Measurements from ENCODE around the gene KRT23. TPM values are rescaled to one million over a fixed set of nuclear protein-coding genes. Genes with fewer than 3 reads are reported as not detected.

Gene KRT23
- total RNA-seq, 1 experiment from 2014 or later: not detected

DNA sequence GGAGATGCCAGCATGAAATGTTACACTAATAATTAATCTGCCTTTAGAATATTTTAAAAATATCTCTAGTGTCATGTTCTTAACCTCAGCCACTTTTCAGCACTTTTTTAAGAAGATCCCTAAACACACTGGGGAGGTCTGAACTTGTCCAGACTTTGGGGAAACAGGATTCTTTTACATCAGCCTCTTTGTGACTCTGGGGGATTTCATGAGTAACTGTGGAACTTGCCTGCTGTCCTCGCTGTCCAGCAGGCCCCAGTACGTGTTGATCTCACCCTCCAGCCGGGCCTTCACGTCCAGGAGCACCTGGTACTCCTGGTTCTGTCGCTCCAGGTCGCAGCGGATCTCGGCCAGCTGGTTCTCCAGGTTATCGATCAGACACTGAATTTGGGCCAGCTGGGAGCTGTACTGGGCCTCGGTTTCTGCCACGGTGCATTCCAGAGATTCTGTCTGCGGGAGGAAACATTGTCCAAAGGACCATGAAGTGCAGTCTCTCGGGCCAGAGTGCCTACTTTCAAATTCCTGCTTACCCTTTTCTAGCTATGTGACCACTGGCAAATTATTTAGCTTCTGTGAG lies 41.2 kb upstream of the KRT23 start:
- BruUV-seq (replicated peaks): no TSS peak
- intact Hi-C loops (cut with micrococcal nuclease; ENCODE audit: unreplicated experiment): no loop called here
- Histone ChIP-seq H4K20me1 (ENCODE audit: insufficient read depth) (no peaks in the 10 kb centered on the region), H3K27ac (no peak overlapping the region), H3K9me3 (ENCODE audit: insufficient read depth, low read depth) (no peaks in the 10 kb centered on the region), H3K36me3 (ENCODE audit: low read depth) (no peaks in the 10 kb centered on the region), H3K9me2 (ENCODE audit: insufficient read depth) (no peaks in the 10 kb centered on the region), H3F3A (ENCODE audit: insufficient read depth, low read depth) (no peaks in the 10 kb centered on the region), H3K4me2 (no peak overlapping the region), H2AFZ (no peak overlapping the region), H3K27me3 (ENCODE audit: insufficient read depth, low read depth) (no peaks in the 10 kb centered on the region), H3K4me1 (replicated peaks; ENCODE audit: insufficient read depth) (no peaks in the 10 kb centered on the region), H3K4me3 (no peak overlapping the region), H3K79me2 (ENCODE audit: low read depth) (no peaks in the 10 kb centered on the region)
- TF ChIP-seq EZH2 (IDR thresholded peaks at IDR 0.05; ENCODE audit: low read depth): no peak
- TF ChIP-seq, protein P1, sequence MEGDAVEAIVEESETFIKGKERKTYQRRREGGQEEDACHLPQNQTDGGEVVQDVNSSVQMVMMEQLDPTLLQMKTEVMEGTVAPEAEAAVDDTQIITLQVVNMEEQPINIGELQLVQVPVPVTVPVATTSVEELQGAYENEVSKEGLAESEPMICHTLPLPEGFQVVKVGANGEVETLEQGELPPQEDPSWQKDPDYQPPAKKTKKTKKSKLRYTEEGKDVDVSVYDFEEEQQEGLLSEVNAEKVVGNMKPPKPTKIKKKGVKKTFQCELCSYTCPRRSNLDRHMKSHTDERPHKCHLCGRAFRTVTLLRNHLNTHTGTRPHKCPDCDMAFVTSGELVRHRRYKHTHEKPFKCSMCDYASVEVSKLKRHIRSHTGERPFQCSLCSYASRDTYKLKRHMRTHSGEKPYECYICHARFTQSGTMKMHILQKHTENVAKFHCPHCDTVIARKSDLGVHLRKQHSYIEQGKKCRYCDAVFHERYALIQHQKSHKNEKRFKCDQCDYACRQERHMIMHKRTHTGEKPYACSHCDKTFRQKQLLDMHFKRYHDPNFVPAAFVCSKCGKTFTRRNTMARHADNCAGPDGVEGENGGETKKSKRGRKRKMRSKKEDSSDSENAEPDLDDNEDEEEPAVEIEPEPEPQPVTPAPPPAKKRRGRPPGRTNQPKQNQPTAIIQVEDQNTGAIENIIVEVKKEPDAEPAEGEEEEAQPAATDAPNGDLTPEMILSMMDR (conservative IDR thresholded peaks at IDR 0.05): no peak
- ChIA-PET CTCF (no interaction called here), POLR2A (ENCODE audit: unreplicated experiment) (no interaction called here)
- DNase-seq: no peak

DNA sequence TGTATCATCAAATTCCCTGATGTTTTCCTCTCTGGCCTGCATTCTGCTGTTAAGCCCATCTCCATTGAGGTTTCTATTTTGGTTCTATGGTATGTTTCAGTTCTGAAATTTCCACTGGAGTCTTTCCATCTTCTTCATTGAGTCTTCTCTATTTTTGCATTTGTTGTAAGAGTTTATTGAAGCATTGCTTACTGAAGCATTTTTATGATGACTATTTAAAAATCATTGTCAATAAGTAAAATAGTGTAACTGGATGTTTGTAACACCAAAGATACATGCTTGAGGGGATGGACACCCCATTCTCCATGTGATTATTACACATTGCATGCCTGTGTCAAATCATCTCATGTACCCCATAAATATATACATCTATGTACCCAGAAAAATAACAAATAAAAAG lies 38.1 kb upstream of the KRT23 start:
- H3K9me3 ChIP-seq (ENCODE audit: insufficient read depth, low read depth): no peaks in the 10 kb centered on the region
- no peaks in the 10 kb centered on the region for H3K4me1 ChIP-seq (replicated peaks; ENCODE audit: insufficient read depth)
- H3K36me3 ChIP-seq (ENCODE audit: low read depth): no peaks in the 10 kb centered on the region
- CTCF ChIA-PET: no interaction called here
- H3K79me2 ChIP-seq (ENCODE audit: low read depth): no peaks in the 10 kb centered on the region
- H3F3A ChIP-seq (ENCODE audit: insufficient read depth, low read depth): no peaks in the 10 kb centered on the region
- DNase-seq: no peak
- H3K27me3 ChIP-seq (ENCODE audit: insufficient read depth, low read depth): no peaks in the 10 kb centered on the region
- H3K4me2 ChIP-seq: no peak overlapping the region
- no TSS peak for BruUV-seq (replicated peaks)
- POLR2A ChIA-PET (ENCODE audit: unreplicated experiment): no interaction called here
- H3K4me3 ChIP-seq: no peak overlapping the region
- H3K27ac ChIP-seq: no peak overlapping the region
- H4K20me1 ChIP-seq (ENCODE audit: insufficient read depth): no peaks in the 10 kb centered on the region
- H3K9me2 ChIP-seq (ENCODE audit: insufficient read depth): no peaks in the 10 kb centered on the region
- TF ChIP-seq, protein P1 (conservative IDR thresholded peaks at IDR 0.05): no peak
- TF ChIP-seq EZH2 (IDR thresholded peaks at IDR 0.05; ENCODE audit: low read depth): no peak
- no peak overlapping the region for H2AFZ ChIP-seq
- intact Hi-C loops (cut with micrococcal nuclease; ENCODE audit: unreplicated experiment): no loop called here

DNA sequence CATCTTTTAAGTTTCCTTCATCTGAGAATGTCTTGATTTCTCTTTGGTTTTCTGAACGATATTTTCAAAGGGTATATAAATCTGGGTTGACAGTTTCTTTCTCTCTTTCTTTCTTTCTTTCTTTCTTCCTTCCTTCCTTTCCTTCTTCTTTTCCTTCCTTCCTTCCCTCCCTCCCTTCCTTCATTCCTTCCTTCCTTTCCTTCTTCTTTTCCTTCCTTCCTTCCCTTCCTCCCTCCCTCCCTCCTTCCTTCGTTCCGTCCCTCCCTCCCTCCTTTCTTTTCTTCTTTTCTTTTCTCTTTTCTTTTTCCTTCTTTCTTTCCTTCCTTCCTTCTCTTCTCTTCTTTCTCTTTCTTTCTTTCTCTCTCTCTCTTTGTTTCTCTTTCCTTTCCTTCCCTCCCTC lies 36.9 kb upstream of the KRT23 start:
- Histone ChIP-seq H3F3A (ENCODE audit: insufficient read depth, low read depth) (no peaks in the 10 kb centered on the region), H3K9me2 (ENCODE audit: insufficient read depth) (no peaks in the 10 kb centered on the region), H3K4me1 (replicated peaks; ENCODE audit: insufficient read depth) (no peaks in the 10 kb centered on the region), H3K36me3 (ENCODE audit: low read depth) (no peaks in the 10 kb centered on the region), H3K4me3 (no peak overlapping the region), H2AFZ (no peak overlapping the region), H3K27me3 (ENCODE audit: insufficient read depth, low read depth) (no peaks in the 10 kb centered on the region), H3K9me3 (ENCODE audit: insufficient read depth, low read depth) (no peaks in the 10 kb centered on the region), H3K27ac (no peak overlapping the region), H3K4me2 (no peak overlapping the region), H3K79me2 (ENCODE audit: low read depth) (no peaks in the 10 kb centered on the region), H4K20me1 (ENCODE audit: insufficient read depth) (no peaks in the 10 kb centered on the region)
- CTCF ChIA-PET: no interaction called here
- intact Hi-C loops (cut with micrococcal nuclease; ENCODE audit: unreplicated experiment): no loop called here
- POLR2A ChIA-PET (ENCODE audit: unreplicated experiment): no interaction called here
- TF ChIP-seq, protein P1 (conservative IDR thresholded peaks at IDR 0.05): no peak
- TF ChIP-seq EZH2 (IDR thresholded peaks at IDR 0.05; ENCODE audit: low read depth): no peak
- no TSS peak for BruUV-seq (replicated peaks)
- no peak for DNase-seq
